ENCODE data around the gene FCAR.

Gene FCAR

GRCh38 chr19:54871696-54872095, 2.3 kb upstream of the FCAR start:
- TF ChIP-seq, protein P1, sequence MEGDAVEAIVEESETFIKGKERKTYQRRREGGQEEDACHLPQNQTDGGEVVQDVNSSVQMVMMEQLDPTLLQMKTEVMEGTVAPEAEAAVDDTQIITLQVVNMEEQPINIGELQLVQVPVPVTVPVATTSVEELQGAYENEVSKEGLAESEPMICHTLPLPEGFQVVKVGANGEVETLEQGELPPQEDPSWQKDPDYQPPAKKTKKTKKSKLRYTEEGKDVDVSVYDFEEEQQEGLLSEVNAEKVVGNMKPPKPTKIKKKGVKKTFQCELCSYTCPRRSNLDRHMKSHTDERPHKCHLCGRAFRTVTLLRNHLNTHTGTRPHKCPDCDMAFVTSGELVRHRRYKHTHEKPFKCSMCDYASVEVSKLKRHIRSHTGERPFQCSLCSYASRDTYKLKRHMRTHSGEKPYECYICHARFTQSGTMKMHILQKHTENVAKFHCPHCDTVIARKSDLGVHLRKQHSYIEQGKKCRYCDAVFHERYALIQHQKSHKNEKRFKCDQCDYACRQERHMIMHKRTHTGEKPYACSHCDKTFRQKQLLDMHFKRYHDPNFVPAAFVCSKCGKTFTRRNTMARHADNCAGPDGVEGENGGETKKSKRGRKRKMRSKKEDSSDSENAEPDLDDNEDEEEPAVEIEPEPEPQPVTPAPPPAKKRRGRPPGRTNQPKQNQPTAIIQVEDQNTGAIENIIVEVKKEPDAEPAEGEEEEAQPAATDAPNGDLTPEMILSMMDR (IDR thresholded peaks at IDR 0.05; ENCODE audit: low read depth, low read length), result no peak
- DNase-seq (ENCODE audit: extremely low read depth, low read depth), result no peak

GRCh38 chr19:54875506-54875905, 1.5 kb downstream of the FCAR start:
- no peak for DNase-seq (ENCODE audit: extremely low read depth, low read depth)
- TF ChIP-seq, protein P1 (IDR thresholded peaks at IDR 0.05; ENCODE audit: low read depth, low read length), result no peak

- no peak for DNase-seq (ENCODE audit: extremely low read depth, low read depth)
These were observed 3.4 kb downstream of the FCAR start for GRCh38 chr19:54877471-54877870.

DNA sequence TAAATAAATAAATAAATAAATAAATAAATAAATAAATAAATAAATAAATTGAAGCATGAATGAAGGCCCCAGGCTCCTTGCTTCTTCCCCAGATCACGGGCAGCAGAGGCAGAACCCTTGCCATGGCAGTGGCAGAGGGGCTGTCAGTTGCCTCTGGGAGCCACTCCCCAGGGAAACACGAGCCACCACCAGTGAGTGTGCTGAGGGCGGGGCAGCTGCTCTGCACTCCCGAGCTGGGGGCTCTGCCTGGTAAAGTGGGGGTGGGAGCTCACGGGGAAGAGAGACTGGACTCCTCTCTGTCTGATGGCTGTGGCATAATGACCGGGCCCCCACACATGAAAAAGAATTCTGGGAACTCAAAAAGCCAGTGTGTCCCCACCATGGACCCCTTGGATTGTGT, 7.8 kb downstream of the FCAR start:
- no peak for DNase-seq (ENCODE audit: extremely low read depth, low read depth)
- TF ChIP-seq, protein P1 (IDR thresholded peaks at IDR 0.05; ENCODE audit: low read depth, low read length), result no peak

More at GRCh38 chr19:54877471-54877870, 3.4 kb downstream of the FCAR start:
- TF ChIP-seq, protein P1 (IDR thresholded peaks at IDR 0.05; ENCODE audit: low read depth, low read length), result no peak

GRCh38 chr19:54882758-54883157, 8.7 kb downstream of the FCAR start:
- TF ChIP-seq, protein P1 (IDR thresholded peaks at IDR 0.05; ENCODE audit: low read depth, low read length), result no peak
- no peak for DNase-seq (ENCODE audit: extremely low read depth, low read depth)

- no peak for DNase-seq (ENCODE audit: extremely low read depth, low read depth)
These were observed 9.2 kb downstream of the FCAR start for GRCh38 chr19:54883228-54883627.

GRCh38 chr19:54888239-54888638, 14.2 kb downstream of the FCAR start:
- DNase-seq (ENCODE audit: extremely low read depth, low read depth), result no peak
- TF ChIP-seq, protein P1 (IDR thresholded peaks at IDR 0.05; ENCODE audit: low read depth, low read length), result no peak

More at GRCh38 chr19:54883228-54883627, 9.2 kb downstream of the FCAR start:
- TF ChIP-seq, protein P1 (IDR thresholded peaks at IDR 0.05; ENCODE audit: low read depth, low read length), result no peak
